Cardiac fibroblast (primary cell): ENCODE results near the gene PROCA1.
"Not testable (repeated sequence)": the region's sequence is repeated elsewhere in the genome, so short reads cannot be mapped to it uniquely, and the experiment has no call there.

ENCODE experiments used
- DNase-seq, 2 donors: peaks; one replicate each; pipeline versions ENCODE4 v3.0.0 to v3.0.0-alpha.2; 2010; ENCODE audit warnings: low read depth in 2 of 2
- H3K4me3 ChIP-seq, 2 donors: replicated peaks in 1 of 2; 1 replicate in 1 of 2; 2 replicates in 1 of 2; pipeline ENCODE4 v1.5.1; 2011; ENCODE audit warnings: low read depth in 2 of 2, low read length in 2 of 2, mild to moderate bottlenecking in 2 of 2, moderate library complexity in 1 of 2
- TF ChIP-seq, protein P1 (sequence below): IDR thresholded peaks from one replicate; pipeline ENCODE4 v1.5.1; 2011; ENCODE audit warnings: low read depth, mild to moderate bottlenecking, low read length, inconsistent platforms

PROCA1 gene

DNA sequence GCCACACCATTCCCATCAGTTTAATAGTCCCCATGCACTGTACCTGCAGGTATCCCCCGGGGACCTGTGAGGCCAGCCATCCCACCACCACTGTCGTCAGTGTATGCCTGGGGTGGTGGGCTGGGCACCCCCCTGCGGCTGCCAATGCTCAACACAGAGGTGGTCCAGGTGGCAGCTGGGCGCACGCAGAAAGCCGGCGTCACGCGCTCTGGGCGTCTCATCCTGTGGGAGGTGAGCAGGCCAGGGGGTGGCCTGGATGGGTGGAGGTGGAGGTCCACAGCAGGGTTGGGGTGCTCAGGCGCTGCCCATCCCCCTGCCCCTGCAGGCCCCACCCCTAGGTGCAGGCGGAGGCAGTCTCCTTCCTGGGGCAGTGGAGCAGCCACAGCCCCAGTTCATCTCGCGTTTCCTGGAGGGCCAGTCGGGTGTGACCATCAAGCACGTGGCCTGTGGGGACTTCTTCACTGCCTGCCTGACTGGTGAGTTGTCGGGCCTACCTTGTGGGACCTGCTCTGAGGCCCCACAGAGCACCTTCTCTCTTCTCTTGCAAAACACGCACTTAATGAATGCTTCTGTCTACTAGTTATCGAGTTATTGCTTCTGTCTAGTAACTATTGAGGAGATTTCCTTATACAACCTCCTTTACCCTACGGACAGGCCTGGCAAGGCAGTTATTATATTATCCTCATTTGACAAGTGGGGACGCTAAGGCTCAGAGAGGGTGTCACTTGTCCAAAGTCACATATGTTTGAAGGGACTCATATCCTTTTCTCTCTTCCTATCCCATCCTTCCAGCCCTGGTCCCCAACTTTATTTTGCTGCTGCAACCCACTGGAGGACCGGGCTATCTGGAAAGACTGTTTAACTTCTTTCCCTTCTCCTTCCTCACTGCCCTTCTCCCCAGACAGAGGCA lies 26.3 kb upstream of the PROCA1 start:
- TF ChIP-seq, protein P1, sequence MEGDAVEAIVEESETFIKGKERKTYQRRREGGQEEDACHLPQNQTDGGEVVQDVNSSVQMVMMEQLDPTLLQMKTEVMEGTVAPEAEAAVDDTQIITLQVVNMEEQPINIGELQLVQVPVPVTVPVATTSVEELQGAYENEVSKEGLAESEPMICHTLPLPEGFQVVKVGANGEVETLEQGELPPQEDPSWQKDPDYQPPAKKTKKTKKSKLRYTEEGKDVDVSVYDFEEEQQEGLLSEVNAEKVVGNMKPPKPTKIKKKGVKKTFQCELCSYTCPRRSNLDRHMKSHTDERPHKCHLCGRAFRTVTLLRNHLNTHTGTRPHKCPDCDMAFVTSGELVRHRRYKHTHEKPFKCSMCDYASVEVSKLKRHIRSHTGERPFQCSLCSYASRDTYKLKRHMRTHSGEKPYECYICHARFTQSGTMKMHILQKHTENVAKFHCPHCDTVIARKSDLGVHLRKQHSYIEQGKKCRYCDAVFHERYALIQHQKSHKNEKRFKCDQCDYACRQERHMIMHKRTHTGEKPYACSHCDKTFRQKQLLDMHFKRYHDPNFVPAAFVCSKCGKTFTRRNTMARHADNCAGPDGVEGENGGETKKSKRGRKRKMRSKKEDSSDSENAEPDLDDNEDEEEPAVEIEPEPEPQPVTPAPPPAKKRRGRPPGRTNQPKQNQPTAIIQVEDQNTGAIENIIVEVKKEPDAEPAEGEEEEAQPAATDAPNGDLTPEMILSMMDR, result no peak
- DNase-seq, result no peak
- no peak overlapping the region for H3K4me3 ChIP-seq

DNA sequence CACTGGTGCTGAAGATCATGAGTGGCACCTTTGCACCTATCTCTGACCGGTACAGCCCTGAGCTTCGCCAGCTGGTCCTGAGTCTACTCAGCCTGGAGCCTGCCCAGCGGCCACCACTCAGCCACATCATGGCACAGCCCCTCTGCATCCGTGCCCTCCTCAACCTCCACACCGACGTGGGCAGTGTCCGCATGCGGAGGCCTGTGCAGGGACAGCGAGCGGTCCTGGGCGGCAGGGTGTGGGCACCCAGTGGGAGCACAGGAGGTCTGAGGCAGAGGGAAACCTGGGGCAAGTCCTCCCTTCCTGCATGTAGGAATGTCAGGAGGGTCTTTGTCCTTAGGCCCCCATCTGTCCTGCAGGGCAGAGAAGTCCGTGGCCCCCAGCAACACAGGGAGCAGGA lies 25.6 kb upstream of the PROCA1 start:
- DNase-seq, result no peak

DNA sequence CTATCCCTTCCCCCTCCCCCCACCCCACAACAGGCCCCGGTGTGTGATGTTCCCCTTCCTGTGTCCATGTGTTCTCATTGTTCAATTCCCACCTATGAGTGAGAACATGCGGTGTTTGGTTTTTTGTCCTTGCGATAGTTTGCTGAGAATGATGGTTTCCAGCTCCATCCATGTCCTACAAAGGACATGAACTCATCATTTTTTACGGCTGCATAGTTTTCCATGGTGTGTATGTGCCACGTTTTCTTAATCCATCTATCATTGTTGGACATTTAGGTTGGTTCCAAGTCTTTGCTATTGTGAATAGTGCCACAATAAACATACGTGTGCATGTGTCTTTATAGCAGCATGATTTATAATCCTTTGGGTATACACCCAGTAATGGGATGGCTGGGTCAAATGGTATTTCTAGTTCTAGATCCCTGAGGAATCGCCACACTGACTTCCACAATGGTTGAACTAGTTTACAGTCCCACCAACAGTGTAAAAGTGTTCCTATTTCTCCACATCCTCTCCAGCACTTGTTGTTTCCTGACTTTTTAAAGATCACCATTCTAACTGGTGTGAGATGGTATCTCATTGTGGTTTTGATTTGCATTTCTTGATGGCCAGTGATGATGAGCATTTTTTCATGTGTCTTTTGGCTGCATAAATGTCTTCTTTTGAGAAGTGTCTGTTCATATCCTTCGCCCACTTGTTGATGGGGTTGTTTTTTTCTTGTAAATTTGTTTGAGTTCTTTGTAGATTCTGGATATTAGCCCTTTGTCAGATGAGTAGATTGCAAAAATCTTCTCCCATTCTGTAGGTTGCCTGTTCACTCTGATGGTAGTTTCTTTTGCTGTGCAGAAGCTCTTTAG lies 24.5 kb upstream of the PROCA1 start:
- not testable (repeated sequence) for H3K4me3 ChIP-seq, DNase-seq

More for the DNA sequence above, 25.6 kb upstream of the PROCA1 start:
- TF ChIP-seq, protein P1, result no peak
- no peak overlapping the region for H3K4me3 ChIP-seq

DNA sequence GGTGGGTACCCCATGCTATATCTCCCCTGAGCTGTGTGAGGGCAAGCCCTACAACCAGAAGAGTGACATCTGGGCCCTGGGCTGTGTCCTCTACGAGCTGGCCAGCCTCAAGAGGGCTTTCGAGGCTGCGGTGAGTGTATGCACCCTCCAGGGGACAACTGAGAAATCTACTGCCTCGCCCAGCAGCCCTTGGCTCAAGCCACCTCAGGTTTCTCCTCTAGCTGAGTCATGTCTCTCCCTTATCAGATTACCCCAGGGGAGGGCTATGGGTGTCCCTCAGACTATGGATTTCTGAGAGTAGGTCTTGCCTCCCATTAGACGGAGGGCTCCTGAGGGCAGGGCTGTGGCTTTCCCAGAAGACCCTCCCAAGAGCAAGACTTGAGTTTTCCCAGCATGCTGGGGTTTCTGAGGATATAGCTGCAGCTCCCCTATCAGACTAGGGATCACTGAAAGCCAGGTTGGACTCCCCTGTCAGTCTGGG lies 23.6 kb upstream of the PROCA1 start:
- no peak for DNase-seq
- TF ChIP-seq, protein P1, result no peak
- H3K4me3 ChIP-seq, result no peak overlapping the region

DNA sequence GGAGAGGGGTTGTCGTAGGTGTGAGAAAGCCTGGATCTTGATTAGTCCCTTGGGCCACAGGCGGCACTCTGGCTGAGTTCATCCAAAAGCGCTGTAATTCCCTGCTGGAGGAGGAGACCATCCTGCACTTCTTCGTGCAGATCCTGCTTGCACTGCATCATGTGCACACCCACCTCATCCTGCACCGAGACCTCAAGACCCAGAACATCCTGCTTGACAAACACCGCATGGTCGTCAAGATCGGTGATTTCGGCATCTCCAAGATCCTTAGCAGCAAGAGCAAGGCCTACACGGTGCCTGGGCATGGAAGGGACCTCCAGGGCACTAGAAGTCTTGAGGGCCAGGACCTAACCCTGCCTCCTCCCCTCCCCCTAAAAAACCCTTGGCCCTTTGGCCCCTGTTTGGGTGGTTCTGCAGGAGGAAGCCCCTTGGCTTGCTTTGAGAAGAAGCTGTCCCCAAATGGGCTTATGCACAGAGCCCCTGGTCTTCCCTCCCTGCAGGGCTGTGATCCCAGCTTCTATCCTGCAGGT lies 23.1 kb upstream of the PROCA1 start:
- H3K4me3 ChIP-seq, result no peak overlapping the region
- no peak for DNase-seq
- TF ChIP-seq, protein P1, result no peak

DNA sequence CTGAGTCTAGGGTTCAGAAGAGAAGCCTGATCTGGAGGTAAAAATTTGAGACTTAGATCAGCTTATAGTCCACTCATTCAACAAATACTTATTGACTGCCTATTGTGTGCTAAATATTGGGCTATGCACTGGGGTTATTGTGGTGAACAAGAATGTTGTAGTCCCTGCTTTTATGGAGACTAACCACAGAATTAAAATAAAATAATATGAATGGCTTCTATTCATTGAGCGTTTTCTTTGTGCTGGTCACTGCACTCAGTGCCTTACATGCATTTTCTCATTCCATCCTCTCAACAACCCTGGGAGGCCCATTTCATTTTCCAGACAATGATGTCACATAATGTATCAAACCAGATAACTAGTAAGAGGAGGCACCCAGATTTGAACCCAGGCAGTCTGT lies 21.7 kb upstream of the PROCA1 start:
- no peak overlapping the region for H3K4me3 ChIP-seq
- DNase-seq, result no peak
- TF ChIP-seq, protein P1, result no peak

DNA sequence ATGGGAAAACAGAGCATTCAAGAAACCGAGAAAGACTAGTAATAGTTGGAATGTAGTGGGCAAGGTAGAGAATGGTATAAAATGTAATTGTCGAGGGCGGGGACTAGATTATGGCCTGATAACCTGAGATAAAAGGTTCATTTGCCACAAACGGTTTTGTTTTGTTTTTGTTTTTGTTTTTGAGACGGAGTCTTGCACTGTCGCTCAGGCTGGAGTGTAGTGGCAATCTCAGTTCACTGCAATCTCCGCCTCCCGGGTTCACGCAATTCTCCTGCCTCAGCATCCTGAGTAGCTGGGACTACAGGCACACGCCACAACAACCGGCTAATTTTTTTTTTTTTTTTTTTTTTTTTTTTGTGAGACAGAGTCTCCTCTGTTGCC lies 18.3 kb upstream of the PROCA1 start:
- no peak overlapping the region for H3K4me3 ChIP-seq
- DNase-seq, result no peak
- TF ChIP-seq, protein P1, result no peak
